Astrocyte of the hippocampus (primary cell): ENCODE results near the gene LINGO1.

Source experiments
- DNase-seq: peaks from one replicate; pipeline ENCODE4 v3.0.0; 2011; ENCODE audit warnings: low read depth, low spot score

Gene LINGO1

DNA sequence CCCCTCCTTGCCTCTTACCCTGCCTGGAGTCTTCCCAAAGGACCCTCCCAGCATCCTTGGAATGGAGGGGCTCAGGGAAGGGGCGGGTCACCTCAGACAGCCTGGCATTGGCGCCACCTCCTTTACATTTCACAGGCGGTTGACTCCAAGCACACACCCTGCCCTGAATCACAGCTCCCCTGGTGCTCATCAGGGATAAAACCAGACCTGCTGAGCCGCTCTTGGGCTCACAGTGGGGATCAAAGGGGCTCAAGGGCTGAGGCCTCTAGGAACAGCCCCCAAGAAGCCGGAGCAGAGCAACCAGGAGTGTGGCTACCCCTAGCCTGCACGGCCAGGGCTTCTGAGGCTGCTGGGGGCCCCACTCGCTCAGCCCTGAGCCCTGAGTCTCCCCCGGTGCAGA is 16.6 kb downstream of the LINGO1 start:
- DNase-seq, result no peak

DNA sequence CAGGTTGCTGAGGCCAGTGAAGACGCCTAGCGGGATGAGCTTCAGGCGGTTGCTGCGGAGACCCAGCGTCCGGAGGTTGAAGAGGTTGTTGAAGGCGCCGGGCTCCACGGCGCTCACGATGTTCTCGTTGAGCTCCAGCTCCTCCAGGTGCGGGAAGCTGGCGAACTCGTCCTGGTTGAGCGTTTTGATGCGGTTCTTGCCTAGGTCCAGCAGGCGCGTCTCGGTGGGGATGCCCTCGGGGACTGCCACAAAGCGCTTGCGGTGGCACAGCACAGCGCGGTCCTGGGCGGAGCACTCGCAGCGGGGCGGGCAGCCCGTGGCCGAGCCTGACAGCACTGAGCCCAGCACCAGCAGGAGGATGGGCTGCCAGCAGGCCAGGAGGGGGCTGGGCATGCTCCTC is 17.2 kb downstream of the LINGO1 start:
- no peak for DNase-seq

GRCh38 chr15:77614251-77614806 is 18.4 kb downstream of the LINGO1 start:
- DNase-seq, result no peak

DNA sequence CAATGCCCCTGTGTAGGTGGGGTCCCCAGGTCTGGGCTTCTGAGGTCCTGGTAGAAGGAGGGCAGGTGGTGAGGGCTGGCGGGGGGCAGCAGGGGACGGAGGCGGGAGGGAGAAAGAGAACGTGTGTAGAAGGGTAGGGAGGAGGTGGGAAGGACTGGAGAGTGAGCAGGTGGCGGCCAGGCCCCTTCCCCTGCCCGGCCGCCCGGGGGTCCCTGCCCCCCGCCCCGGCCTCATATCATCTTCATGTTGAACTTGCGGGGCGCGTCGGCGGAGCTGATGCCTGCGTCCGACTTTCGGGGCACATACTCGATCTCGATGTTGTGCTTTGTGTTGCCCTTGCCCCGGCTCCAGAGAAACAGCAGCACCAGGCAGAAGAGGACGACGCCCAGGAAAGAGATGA is 18.9 kb downstream of the LINGO1 start:
- DNase-seq, result no peak

DNA sequence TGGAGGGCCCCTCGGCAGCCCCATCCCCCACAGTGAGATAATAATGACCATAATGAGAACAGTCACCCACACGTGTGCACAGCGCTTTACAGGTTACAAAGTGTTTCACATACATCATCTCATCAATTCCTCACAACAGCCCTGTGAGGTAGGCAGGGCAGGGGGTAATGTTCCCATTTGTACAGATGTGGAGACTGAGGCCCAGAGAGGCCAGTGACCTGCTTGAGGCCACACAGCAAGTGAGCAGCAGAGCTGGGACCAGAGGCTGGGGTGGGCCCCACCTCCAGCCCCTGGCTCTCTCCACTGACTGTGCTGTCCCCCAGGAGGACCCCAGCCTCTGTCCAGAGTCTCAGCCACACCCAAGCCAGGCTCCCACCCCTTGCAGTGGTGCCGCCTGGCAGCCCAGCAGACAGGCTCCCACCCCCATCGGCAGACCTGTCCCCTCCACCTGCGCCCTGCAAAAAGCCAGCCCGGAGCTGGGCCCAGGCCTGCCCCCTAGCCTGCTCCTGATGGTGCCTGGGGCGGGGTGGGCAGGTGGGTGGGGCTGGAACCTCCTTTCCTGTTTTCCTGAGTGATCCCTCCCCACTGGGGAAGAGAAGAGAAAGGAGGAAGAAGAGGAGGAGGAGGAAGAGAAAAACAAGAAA is 19.6 kb downstream of the LINGO1 start:
- DNase-seq, result no peak

DNA sequence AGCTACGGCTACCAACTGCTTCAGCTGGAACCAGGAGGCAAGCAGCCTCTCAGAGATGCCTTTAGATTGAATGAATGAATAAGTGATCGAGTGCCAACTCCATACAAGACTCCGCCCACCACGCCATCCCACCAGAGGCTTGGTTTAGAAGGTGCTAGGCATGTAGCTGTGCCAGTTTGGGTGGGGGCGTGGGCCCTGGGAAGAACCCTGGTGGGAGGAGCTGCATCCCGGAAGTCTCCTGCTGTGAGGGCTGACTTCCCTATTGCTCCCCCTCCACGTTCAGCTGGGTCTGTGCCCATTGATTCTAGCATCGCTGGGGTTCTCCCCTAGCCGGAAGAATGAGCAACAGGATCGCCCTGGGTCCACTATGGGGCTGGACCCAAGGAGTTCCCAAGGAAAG is 20.9 kb downstream of the LINGO1 start:
- DNase-seq, result no peak

DNA sequence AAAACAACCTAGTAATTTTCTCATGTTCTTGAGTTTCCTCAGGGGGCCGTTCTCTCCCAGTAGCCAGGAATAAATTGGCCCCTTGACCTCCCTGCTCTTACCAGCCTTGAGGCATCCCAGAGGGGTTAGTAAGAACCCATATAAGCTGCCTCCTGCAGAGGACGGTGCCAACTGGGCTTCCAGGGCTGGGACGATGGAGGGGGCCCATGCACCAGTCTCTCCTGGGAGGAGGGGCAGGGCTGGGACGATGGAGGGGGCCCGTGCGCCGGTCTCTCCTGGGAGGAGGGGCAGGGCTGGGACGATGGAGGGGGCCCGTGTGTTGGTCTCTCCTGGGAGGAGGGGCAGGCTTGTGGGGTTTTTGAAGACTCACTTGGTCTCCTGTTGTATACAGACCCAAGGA is 22.0 kb downstream of the LINGO1 start:
- no peak for DNase-seq

GRCh38 chr15:77609558-77609957 is 23.2 kb downstream of the LINGO1 start:
- no peak for DNase-seq

- no peak for DNase-seq
Measured at GRCh38 chr15:77608774-77609173, 23.9 kb downstream of the LINGO1 start.

- DNase-seq, result no peak
Measured at GRCh38 chr15:77607894-77608261, 24.8 kb downstream of the LINGO1 start.

GRCh38 chr15:77607111-77607893 is 25.4 kb downstream of the LINGO1 start:
- no peak for DNase-seq

- DNase-seq, result no peak
Measured at GRCh38 chr15:77606142-77607034, 26.3 kb downstream of the LINGO1 start.

DNA sequence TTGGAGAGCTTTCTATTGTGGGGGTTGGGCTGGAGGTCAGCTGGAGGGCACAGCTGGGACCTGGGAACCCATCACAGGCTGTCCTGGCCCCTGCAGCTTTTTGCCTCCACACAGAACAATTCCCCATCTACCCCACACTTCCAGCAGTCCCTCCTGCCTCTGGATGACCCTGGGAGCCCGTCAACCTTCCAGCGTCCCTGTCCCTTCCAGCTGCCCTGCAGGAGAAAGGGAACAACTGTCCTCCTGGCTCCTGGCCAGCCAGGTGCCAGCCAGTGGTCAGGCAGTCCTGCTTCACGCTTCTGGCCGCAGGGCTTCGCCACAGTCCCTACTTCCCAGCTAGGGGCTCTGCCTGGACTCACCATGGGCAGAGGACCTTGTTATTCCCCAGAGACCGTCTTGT is 27.2 kb downstream of the LINGO1 start:
- no peak for DNase-seq

- DNase-seq, result no peak
Measured at GRCh38 chr15:77604973-77605372, 27.7 kb downstream of the LINGO1 start.

GRCh38 chr15:77603611-77604336 is 28.9 kb downstream of the LINGO1 start:
- DNase-seq, result no peak

DNA sequence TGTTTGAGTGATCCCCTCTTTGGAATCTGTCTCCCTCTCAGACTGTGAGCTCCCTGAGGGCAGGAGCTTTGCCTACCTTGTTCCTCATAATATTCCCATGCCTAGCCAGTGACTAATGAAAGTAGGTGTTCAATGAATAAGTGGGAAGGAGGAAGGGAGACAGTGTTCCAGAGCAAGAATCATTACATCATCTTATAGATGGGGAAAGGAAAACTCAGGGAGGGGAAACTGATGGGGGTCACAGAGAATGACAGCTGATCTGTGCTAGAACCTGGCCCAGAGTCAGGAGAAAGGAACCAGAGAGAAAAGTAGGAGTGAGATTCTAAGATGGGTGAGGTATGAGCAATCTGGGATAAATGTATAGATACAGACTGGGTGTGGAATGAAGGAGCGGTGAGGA is 29.9 kb downstream of the LINGO1 start:
- DNase-seq, result no peak

- DNase-seq, result peak; percentile 25
Measured at GRCh38 chr15:77599899-77600298, 32.8 kb downstream of the LINGO1 start.

- no peak for DNase-seq
Measured at GRCh38 chr15:77599357-77599756, 33.4 kb downstream of the LINGO1 start.

DNA sequence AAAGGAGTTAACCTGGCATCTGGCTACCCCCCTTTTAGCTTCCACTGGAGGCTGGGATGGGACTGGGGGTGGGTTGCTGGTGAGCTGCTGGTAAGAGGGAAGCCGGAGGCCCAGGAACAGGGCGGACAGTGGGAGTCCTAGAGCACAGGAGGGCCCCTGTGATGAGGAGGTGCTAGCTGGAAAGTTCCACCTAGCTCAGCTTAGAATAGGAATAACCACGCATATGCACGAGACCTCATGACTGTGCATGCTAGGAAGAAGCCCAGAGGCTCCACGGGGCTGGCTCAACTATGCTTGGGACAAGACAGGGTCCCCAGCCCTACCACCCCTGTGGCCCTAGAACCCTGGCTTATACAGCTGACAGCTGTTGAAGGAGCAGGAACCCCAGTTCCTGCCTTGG is 34.1 kb downstream of the LINGO1 start:
- no peak for DNase-seq

GRCh38 chr15:77597804-77598453 is 34.8 kb downstream of the LINGO1 start:
- no peak for DNase-seq
